Measurements from ENCODE around the gene LAMTOR2. TPM values are rescaled to one million over a fixed set of nuclear protein-coding genes. Genes with fewer than 3 reads are reported as not detected.

The LAMTOR2 gene
- total RNA-seq, 1 donor from 2014 or later = 108 TPM

GRCh38 chr1:156075162-156075561 lies 20.6 kb downstream of the LAMTOR2 start:
- H3K4me3 ChIP-seq (ENCODE audit: low read depth, low read length) = no peak overlapping the region
- no peak for DNase-seq (ENCODE audit: low read depth)
- TF ChIP-seq, protein P1, sequence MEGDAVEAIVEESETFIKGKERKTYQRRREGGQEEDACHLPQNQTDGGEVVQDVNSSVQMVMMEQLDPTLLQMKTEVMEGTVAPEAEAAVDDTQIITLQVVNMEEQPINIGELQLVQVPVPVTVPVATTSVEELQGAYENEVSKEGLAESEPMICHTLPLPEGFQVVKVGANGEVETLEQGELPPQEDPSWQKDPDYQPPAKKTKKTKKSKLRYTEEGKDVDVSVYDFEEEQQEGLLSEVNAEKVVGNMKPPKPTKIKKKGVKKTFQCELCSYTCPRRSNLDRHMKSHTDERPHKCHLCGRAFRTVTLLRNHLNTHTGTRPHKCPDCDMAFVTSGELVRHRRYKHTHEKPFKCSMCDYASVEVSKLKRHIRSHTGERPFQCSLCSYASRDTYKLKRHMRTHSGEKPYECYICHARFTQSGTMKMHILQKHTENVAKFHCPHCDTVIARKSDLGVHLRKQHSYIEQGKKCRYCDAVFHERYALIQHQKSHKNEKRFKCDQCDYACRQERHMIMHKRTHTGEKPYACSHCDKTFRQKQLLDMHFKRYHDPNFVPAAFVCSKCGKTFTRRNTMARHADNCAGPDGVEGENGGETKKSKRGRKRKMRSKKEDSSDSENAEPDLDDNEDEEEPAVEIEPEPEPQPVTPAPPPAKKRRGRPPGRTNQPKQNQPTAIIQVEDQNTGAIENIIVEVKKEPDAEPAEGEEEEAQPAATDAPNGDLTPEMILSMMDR (IDR thresholded peaks at IDR 0.05; ENCODE audit: insufficient read depth, low read length, poor library complexity, severe bottlenecking) = no peak
- peaks cover 5% of the 10 kb centered on the region for H3K36me3 ChIP-seq (ENCODE audit: control insufficient read depth, insufficient read depth, low read length)
- H3K27me3 ChIP-seq (ENCODE audit: control insufficient read depth, insufficient read depth, low read length) = no peaks in the 10 kb centered on the region

GRCh38 chr1:156075775-156076204 lies 21.2 kb downstream of the LAMTOR2 start:
- H3K36me3 ChIP-seq (ENCODE audit: control insufficient read depth, insufficient read depth, low read length) = peaks cover 5% of the 10 kb centered on the region
- TF ChIP-seq, protein P1 (IDR thresholded peaks at IDR 0.05; ENCODE audit: insufficient read depth, low read length, poor library complexity, severe bottlenecking) = no peak
- DNase-seq (ENCODE audit: low read depth) = no peak
- no peak overlapping the region for H3K4me3 ChIP-seq (ENCODE audit: low read depth, low read length)
- no peaks in the 10 kb centered on the region for H3K27me3 ChIP-seq (ENCODE audit: control insufficient read depth, insufficient read depth, low read length)

GRCh38 chr1:156076609-156077429 lies 22.2 kb downstream of the LAMTOR2 start:
- H3K4me3 ChIP-seq (ENCODE audit: low read depth, low read length) = no peak overlapping the region
- peaks cover 5% of the 10 kb centered on the region for H3K36me3 ChIP-seq (ENCODE audit: control insufficient read depth, insufficient read depth, low read length)
- TF ChIP-seq, protein P1 (IDR thresholded peaks at IDR 0.05; ENCODE audit: insufficient read depth, low read length, poor library complexity, severe bottlenecking) = no peak
- no peaks in the 10 kb centered on the region for H3K27me3 ChIP-seq (ENCODE audit: control insufficient read depth, insufficient read depth, low read length)
- no peak for DNase-seq (ENCODE audit: low read depth)

DNA sequence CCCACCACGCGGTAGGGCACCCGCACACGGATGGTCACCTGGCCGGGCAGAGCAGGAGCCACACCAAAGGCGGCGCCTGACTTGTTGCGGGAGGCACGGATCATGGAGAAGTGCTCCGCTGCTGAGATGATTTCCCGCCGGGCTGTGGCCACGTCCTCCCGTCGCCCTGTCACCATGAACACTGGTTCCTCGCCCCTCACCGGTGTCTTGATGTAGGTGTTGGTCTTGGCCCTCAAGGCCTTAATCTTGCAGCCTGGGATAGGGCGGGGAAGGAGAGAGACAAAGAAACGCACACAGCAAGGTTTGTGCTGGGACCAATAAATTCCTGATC lies 22.8 kb downstream of the LAMTOR2 start:
- TF ChIP-seq, protein P1 (IDR thresholded peaks at IDR 0.05; ENCODE audit: insufficient read depth, low read length, poor library complexity, severe bottlenecking) = no peak
- Histone ChIP-seq H3K36me3 (ENCODE audit: control insufficient read depth, insufficient read depth, low read length) (peaks cover 5% of the 10 kb centered on the region), H3K27me3 (ENCODE audit: control insufficient read depth, insufficient read depth, low read length) (no peaks in the 10 kb centered on the region), H3K4me3 (ENCODE audit: low read depth, low read length) (no peak overlapping the region)
- DNase-seq (ENCODE audit: low read depth) = no peak

- no peak overlapping the region for H3K4me3 ChIP-seq (ENCODE audit: low read depth, low read length)
- TF ChIP-seq, protein P1 (IDR thresholded peaks at IDR 0.05; ENCODE audit: insufficient read depth, low read length, poor library complexity, severe bottlenecking) = no peak
- H3K36me3 ChIP-seq (ENCODE audit: control insufficient read depth, insufficient read depth, low read length) = peaks cover 5% of the 10 kb centered on the region
- no peak for DNase-seq (ENCODE audit: low read depth)
- H3K27me3 ChIP-seq (ENCODE audit: control insufficient read depth, insufficient read depth, low read length) = no peaks in the 10 kb centered on the region
These were observed 24.1 kb downstream of the LAMTOR2 start for GRCh38 chr1:156078728-156079127.

- Histone ChIP-seq H3K4me3 (ENCODE audit: low read depth, low read length) (peak overlapping the region; percentile 72), H3K36me3 (ENCODE audit: control insufficient read depth, insufficient read depth, low read length) (peaks cover 5% of the 10 kb centered on the region), H3K27me3 (ENCODE audit: control insufficient read depth, insufficient read depth, low read length) (no peaks in the 10 kb centered on the region)
- DNase-seq (ENCODE audit: low read depth) = no peak
- TF ChIP-seq, protein P1 (IDR thresholded peaks at IDR 0.05; ENCODE audit: insufficient read depth, low read length, poor library complexity, severe bottlenecking) = no peak
These were observed 25.2 kb downstream of the LAMTOR2 start for GRCh38 chr1:156079762-156080161.
